T-helper 2 cell treated with Interferon-gamma antibody and Interleukin-4, amounts not matched to agents 5 μg/mL and 100 μg/mL, for 36 hours (primary cell): ENCODE measurements around the gene OR13J1.

Experiments used
- DNase-seq: peaks from one replicate; pipeline ENCODE4 v3.0.0; 2021; ENCODE audit warnings: low spot score
- H3K27ac Mint-ChIP-seq: one replicate; pipeline ENCODE4 v1.8.0; 2021; ENCODE audit warnings: mild to moderate bottlenecking, mixed read lengths
- H3K27me3 Mint-ChIP-seq: one replicate; pipeline ENCODE4 v1.8.0; 2021; ENCODE audit warnings: low read depth, mixed read lengths
- H3K36me3 Mint-ChIP-seq: one replicate; pipeline ENCODE4 v1.8.0; 2021; ENCODE audit warnings: low read depth, mixed read lengths
- H3K4me1 Mint-ChIP-seq: one replicate; pipeline ENCODE4 v1.8.0; 2021; ENCODE audit warnings: low read depth, mixed read lengths
- H3K4me3 Mint-ChIP-seq: one replicate; pipeline ENCODE4 v1.8.0; 2022; ENCODE audit warnings: mild to moderate bottlenecking, moderate library complexity, mixed read lengths
- H3K9me3 Mint-ChIP-seq: one replicate; pipeline ENCODE4 v1.8.0; 2021; ENCODE audit warnings: mixed read lengths

OR13J1 gene

GRCh38 chr9:35827486-35827885, 42.7 kb downstream of the OR13J1 start:
- H3K27me3 Mint-ChIP-seq, result peaks cover 3% of the 10 kb centered on the region
- no peak overlapping the region for H3K27ac Mint-ChIP-seq
- DNase-seq, result no peak
- no peaks in the 10 kb centered on the region for H3K36me3 Mint-ChIP-seq
- H3K4me1 Mint-ChIP-seq, result peaks cover 16% of the 10 kb centered on the region
- H3K4me3 Mint-ChIP-seq, result peak overlapping the region; percentile 35
- H3K9me3 Mint-ChIP-seq, result no peaks in the 10 kb centered on the region

GRCh38 chr9:35826071-35826701, 44.0 kb downstream of the OR13J1 start:
- H3K27me3 Mint-ChIP-seq, result peaks cover 3% of the 10 kb centered on the region
- H3K9me3 Mint-ChIP-seq, result no peaks in the 10 kb centered on the region
- no peak for DNase-seq
- H3K36me3 Mint-ChIP-seq, result no peaks in the 10 kb centered on the region
- no peak overlapping the region for H3K27ac Mint-ChIP-seq
- H3K4me3 Mint-ChIP-seq, result no peak overlapping the region
- H3K4me1 Mint-ChIP-seq, result peaks cover 16% of the 10 kb centered on the region

GRCh38 chr9:35822926-35823325, 47.3 kb downstream of the OR13J1 start:
- H3K4me1 Mint-ChIP-seq, result peaks cover 6% of the 10 kb centered on the region
- H3K27ac Mint-ChIP-seq, result no peak overlapping the region
- no peaks in the 10 kb centered on the region for H3K36me3 Mint-ChIP-seq
- DNase-seq, result no peak
- no peaks in the 10 kb centered on the region for H3K9me3 Mint-ChIP-seq
- H3K4me3 Mint-ChIP-seq, result no peak overlapping the region
- peaks cover 3% of the 10 kb centered on the region for H3K27me3 Mint-ChIP-seq

GRCh38 chr9:35820076-35820475, 50.1 kb downstream of the OR13J1 start:
- no peak for DNase-seq
- H3K36me3 Mint-ChIP-seq, result peaks cover 3% of the 10 kb centered on the region
- H3K27me3 Mint-ChIP-seq, result peaks cover 4% of the 10 kb centered on the region
- H3K4me3 Mint-ChIP-seq, result no peak overlapping the region
- no peaks in the 10 kb centered on the region for H3K9me3 Mint-ChIP-seq
- no peak overlapping the region for H3K27ac Mint-ChIP-seq
- H3K4me1 Mint-ChIP-seq, result peaks cover 6% of the 10 kb centered on the region
